ENCODE measurements around the gene PSMB8.

Gene PSMB8

DNA sequence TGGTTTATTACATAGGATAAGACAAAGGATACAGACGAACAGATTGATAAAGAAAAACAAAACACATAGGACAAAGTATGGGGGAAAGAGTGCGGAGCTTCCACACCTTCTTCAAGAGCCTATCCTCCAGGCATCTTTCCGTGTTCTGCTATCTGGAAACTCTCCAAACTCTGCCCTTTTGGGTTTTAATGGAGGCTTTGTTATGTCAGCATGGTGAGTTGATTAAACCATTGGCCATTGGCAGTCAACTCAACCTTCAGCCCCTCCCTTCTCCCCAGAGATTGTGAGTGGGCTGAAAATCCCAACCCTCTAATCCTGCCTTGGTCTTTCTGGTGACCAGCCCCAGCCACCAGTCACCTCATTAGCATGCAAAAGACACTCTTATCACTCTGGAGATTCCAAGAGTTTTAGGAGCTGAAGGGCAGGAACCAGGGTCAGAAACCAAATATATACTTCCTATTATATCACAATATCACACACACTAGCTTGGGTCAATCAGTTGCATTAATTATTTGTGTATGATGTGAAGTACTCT, 50.9 kb downstream of the PSMB8 start:
- no peak for DNase-seq (ENCODE audit: low read depth)
